GM10248 (cell line): ENCODE data around the gene CRTC2.
"Not testable (repeated sequence)": the region's sequence is repeated elsewhere in the genome, so short reads cannot be mapped to it uniquely, and the experiment has no call there.

ENCODE experiments used
- CTCF ChIA-PET: fragments of 300-600 bp; sonication (Branson Sonifier 250); formaldehyde crosslinking; extraction: SDS; loops from one replicate; lab custom pipeline; 2021; ENCODE audit warnings: antibody characterized with exemption; lab: Yijun Ruan, JAX
- POLR2A ChIA-PET: fragments of 350-650 bp; sonication (Branson Sonifier 250); formaldehyde crosslinking; extraction: SDS; loops from one replicate; lab custom pipeline; 2020; ENCODE audit warnings: antibody characterized with exemption; lab: Yijun Ruan, JAX
- DNase-seq: peaks from one replicate; pipeline ENCODE4 v3.0.0; 2012; ENCODE audit errors: extremely low spot score
- CTCF ChIP-seq: IDR thresholded peaks from 2 replicates; pipeline ENCODE4 v1.5.1; 2012; ENCODE audit warnings: mild to moderate bottlenecking, low read depth; ENCODE audit errors: extremely low read depth, missing control alignments, control extremely low read depth

Gene CRTC2

GRCh38 chr1:153985341-153985912, 27.0 kb upstream of the CRTC2 start:
- CTCF ChIA-PET: interaction anchor here (0.7 to 4.1 kb wide), 13 partner anchors 9 to 308 kb away, joined by 3 to 33 read pairs (median 8); partner anchors contain the start of genes CREB3L4 and SLC39A1
- POLR2A ChIA-PET: interaction anchor here (0.6 to 1.6 kb wide), 3 partner anchors 23 to 352 kb away, joined by 3 to 4 read pairs (median 3); partner anchors contain the start of gene CHTOP
- DNase-seq: no peak
- TF ChIP-seq CTCF: no peak

GRCh38 chr1:153984123-153984894, 25.9 kb upstream of the CRTC2 start:
- DNase-seq: no peak
- TF ChIP-seq CTCF: no peak
- ChIA-PET POLR2A (no interaction called here), CTCF (interaction anchor here (0.9 to 4.1 kb wide), 7 partner anchors 8 to 307 kb away, joined by 3 to 33 read pairs (median 7); partner anchors contain the start of genes CREB3L4 and SLC39A1)

- DNase-seq, POLR2A ChIA-PET: not testable (repeated sequence)
- CTCF ChIA-PET: interaction anchor here (1.0 kb wide), 1 partner anchor 179 kb away, joined by 3 read pairs; no protein-coding TSS in a partner anchor
Measured at GRCh38 chr1:153981735-153982134, 23.3 kb upstream of the CRTC2 start.

- POLR2A ChIA-PET, DNase-seq: not testable (repeated sequence)
- CTCF ChIA-PET: interaction anchor here (2.1 to 4.4 kb wide), 3 partner anchors 8 to 182 kb away, joined by 12 to 36 read pairs (median 30); partner anchors contain the start of genes CREB3L4 and RAB13
Measured at GRCh38 chr1:153979091-153979490, 20.7 kb upstream of the CRTC2 start.

GRCh38 chr1:153978274-153978909, 20.0 kb upstream of the CRTC2 start:
- no peak for DNase-seq
- no peak for TF ChIP-seq CTCF
- CTCF ChIA-PET: interaction anchor here (1.0 to 4.4 kb wide), 10 partner anchors 9 to 468 kb away, joined by 3 to 36 read pairs (median 7); partner anchors contain the start of genes CREB3L4, DENND4B, GATAD2B and RAB13
- POLR2A ChIA-PET: interaction anchor here (1.2 to 3.2 kb wide), 6 partner anchors 11 to 345 kb away, joined by 3 to 31 read pairs (median 9); partner anchors contain the start of genes CHTOP, CREB3L4, DENND4B and RPS27

- ChIA-PET CTCF (interaction anchor here (0.8 to 4.4 kb wide), 14 partner anchors 7 to 467 kb away, joined by 3 to 36 read pairs (median 6); partner anchors contain the start of genes CREB3L4, DENND4B, GATAD2B and RAB13), POLR2A (interaction anchor here (1.2 to 3.2 kb wide), 6 partner anchors 10 to 344 kb away, joined by 3 to 31 read pairs (median 9); partner anchors contain the start of genes CHTOP, CREB3L4, DENND4B and RPS27)
- peak; percentile 91 for DNase-seq
- no peak for TF ChIP-seq CTCF
Measured at GRCh38 chr1:153977250-153978240, 19.1 kb upstream of the CRTC2 start, which contains the start of gene JTB. JTB (minus strand) TSS chr1:153977674; CDS start chr1:153977252, 422 bp downstream.
